H1 (cell line): ENCODE data around the gene PDE8A. TPM values are rescaled to one million over a fixed set of nuclear protein-coding genes. Genes with fewer than 3 reads are reported as not detected.

Experiments used
- BCL11A ChIP-seq, 2 experiments: IDR thresholded peaks; one replicate each; pipeline ENCODE4 v1.6.1; 2011; ENCODE audit warnings: low read depth in 2 of 2, low read length in 2 of 2, mild to moderate bottlenecking in 2 of 2
- BRCA1 ChIP-seq: IDR thresholded peaks from 2 replicates; pipeline ENCODE4 v1.6.1; 2012; ENCODE audit warnings: low read depth, low read length, improper control_type of control experiment
- CTBP2 ChIP-seq: IDR thresholded peaks from 2 replicates; pipeline ENCODE4 v1.7.0; 2011; ENCODE audit warnings: borderline replicate concordance, mild to moderate bottlenecking, moderate library complexity, mixed read lengths, low read length; ENCODE audit not compliant: insufficient read depth, insufficient read length
- KDM4A ChIP-seq: IDR thresholded peaks from one replicate; pipeline ENCODE4 v1.7.1; 2012; ENCODE audit warnings: low read depth, mild to moderate bottlenecking, moderate library complexity, low read length, inconsistent platforms; ENCODE audit not compliant: severe bottlenecking
- KDM5A ChIP-seq: fragments of 200-600 bp; IDR thresholded peaks from 2 replicates; pipeline ENCODE4 v1.7.1; 2012; ENCODE audit warnings: mild to moderate bottlenecking, low read length, inconsistent platforms, mixed read lengths
- PHF8 ChIP-seq: fragments of 200-600 bp; sonication (generic); conservative IDR thresholded peaks from 2 replicates; pipeline ENCODE4 v1.7.1; 2012; ENCODE audit warnings: low read depth, mild to moderate bottlenecking, inconsistent platforms, low read length, moderate library complexity
- POLR2A ChIP-seq, 2 experiments: IDR thresholded peaks; 1 replicate in 1 of 2; 2 replicates in 1 of 2; pipeline ENCODE4 v1.6.1; 2011; ENCODE audit warnings: low read depth in 2 of 2, low read length in 2 of 2, mild to moderate bottlenecking in 2 of 2; ENCODE audit errors: control extremely low read depth in 1 of 2
- RXRA ChIP-seq: IDR thresholded peaks from 2 replicates; pipeline ENCODE4 v1.6.1; 2011; ENCODE audit warnings: low read depth, mild to moderate bottlenecking, low read length, moderate library complexity; ENCODE audit not compliant: insufficient read depth
- TBP ChIP-seq: IDR thresholded peaks from 2 replicates; pipeline ENCODE4 v1.6.1; 2011; ENCODE audit warnings: low read depth, low read length, improper control_type of control experiment
- TCF12 ChIP-seq: IDR thresholded peaks from 2 replicates; pipeline ENCODE4 v1.6.1; 2011; ENCODE audit warnings: low read depth, mild to moderate bottlenecking, low read length
- ZNF274 ChIP-seq: IDR thresholded peaks from 2 replicates; pipeline ENCODE4 v1.7.0; 2012; ENCODE audit warnings: low read length, borderline replicate concordance; ENCODE audit errors: extremely low read depth
- polyA plus RNA-seq, 7 experiments: library from polyadenylated mRNA; depleted of rRNA in 3 of 7; stranded (reverse) in 5 of 7; unstranded in 2 of 7; fragments of >200 nt in 5 of 7; fragments of 200-250 nt in 2 of 7; gene quantifications; 1 replicate in 5 of 7; 2 replicates in 1 of 7; 4 replicates in 1 of 7; pipeline versions ENCODE4 v1.2.1 to v1.2.3, GENCODE V29; 2011 to 2013; ENCODE audit warnings: missing spikeins in 2 of 7, mixed read lengths in 2 of 7
- total RNA-seq: library from RNA; stranded (reverse); fragmentation: NEBNext Ultra II Directional; extraction: Animal tissue kit (Norgen Biotek cat#: 25700); gene quantifications from 2 replicates; pipeline ENCODE4 v1.2.1, GENCODE V29; 2021
- TF ChIP-seq, protein P1 (sequence below): fragments of 300-600 bp; sonication (generic); IDR thresholded peaks from 2 replicates; pipeline ENCODE4 v1.7.1; 2012; ENCODE audit warnings: low read length, moderate library complexity, mild to moderate bottlenecking, inconsistent platforms; ENCODE audit not compliant: insufficient replicate concordance

PDE8A gene
- total and polyA plus RNA-seq, 2 of the 8 experiments (the other 6 are each of a cell fraction or from before 2014, with no cell fraction given), result 6.9 to 7.8 TPM

DNA sequence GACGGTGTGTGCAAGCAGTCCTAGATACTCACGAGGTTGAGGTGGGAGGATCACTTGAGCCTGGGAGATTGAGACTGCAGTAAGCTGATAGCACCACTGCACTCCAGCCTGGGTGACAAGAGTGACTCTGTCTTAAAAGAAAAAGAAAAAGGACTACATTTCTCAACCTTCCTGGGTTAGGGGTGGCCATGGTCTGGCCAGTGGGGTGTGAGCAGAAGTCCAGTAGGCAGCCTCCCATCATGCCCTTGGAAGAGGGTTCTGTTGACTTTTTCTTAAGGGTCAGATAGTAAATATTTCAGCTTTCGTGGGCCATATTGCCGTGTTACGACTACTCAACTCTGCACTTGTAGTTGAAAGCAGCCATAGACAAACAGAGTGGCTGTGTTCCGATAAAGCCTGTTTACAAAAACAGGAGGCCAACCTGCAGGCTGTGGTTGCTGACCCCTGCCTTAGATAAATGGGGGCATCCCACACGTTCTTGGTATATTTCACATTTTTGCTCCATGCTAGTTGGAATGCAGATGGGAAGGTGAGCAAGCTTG, 31.0 kb upstream of the PDE8A start (continued):
- TF ChIP-seq, protein P1, sequence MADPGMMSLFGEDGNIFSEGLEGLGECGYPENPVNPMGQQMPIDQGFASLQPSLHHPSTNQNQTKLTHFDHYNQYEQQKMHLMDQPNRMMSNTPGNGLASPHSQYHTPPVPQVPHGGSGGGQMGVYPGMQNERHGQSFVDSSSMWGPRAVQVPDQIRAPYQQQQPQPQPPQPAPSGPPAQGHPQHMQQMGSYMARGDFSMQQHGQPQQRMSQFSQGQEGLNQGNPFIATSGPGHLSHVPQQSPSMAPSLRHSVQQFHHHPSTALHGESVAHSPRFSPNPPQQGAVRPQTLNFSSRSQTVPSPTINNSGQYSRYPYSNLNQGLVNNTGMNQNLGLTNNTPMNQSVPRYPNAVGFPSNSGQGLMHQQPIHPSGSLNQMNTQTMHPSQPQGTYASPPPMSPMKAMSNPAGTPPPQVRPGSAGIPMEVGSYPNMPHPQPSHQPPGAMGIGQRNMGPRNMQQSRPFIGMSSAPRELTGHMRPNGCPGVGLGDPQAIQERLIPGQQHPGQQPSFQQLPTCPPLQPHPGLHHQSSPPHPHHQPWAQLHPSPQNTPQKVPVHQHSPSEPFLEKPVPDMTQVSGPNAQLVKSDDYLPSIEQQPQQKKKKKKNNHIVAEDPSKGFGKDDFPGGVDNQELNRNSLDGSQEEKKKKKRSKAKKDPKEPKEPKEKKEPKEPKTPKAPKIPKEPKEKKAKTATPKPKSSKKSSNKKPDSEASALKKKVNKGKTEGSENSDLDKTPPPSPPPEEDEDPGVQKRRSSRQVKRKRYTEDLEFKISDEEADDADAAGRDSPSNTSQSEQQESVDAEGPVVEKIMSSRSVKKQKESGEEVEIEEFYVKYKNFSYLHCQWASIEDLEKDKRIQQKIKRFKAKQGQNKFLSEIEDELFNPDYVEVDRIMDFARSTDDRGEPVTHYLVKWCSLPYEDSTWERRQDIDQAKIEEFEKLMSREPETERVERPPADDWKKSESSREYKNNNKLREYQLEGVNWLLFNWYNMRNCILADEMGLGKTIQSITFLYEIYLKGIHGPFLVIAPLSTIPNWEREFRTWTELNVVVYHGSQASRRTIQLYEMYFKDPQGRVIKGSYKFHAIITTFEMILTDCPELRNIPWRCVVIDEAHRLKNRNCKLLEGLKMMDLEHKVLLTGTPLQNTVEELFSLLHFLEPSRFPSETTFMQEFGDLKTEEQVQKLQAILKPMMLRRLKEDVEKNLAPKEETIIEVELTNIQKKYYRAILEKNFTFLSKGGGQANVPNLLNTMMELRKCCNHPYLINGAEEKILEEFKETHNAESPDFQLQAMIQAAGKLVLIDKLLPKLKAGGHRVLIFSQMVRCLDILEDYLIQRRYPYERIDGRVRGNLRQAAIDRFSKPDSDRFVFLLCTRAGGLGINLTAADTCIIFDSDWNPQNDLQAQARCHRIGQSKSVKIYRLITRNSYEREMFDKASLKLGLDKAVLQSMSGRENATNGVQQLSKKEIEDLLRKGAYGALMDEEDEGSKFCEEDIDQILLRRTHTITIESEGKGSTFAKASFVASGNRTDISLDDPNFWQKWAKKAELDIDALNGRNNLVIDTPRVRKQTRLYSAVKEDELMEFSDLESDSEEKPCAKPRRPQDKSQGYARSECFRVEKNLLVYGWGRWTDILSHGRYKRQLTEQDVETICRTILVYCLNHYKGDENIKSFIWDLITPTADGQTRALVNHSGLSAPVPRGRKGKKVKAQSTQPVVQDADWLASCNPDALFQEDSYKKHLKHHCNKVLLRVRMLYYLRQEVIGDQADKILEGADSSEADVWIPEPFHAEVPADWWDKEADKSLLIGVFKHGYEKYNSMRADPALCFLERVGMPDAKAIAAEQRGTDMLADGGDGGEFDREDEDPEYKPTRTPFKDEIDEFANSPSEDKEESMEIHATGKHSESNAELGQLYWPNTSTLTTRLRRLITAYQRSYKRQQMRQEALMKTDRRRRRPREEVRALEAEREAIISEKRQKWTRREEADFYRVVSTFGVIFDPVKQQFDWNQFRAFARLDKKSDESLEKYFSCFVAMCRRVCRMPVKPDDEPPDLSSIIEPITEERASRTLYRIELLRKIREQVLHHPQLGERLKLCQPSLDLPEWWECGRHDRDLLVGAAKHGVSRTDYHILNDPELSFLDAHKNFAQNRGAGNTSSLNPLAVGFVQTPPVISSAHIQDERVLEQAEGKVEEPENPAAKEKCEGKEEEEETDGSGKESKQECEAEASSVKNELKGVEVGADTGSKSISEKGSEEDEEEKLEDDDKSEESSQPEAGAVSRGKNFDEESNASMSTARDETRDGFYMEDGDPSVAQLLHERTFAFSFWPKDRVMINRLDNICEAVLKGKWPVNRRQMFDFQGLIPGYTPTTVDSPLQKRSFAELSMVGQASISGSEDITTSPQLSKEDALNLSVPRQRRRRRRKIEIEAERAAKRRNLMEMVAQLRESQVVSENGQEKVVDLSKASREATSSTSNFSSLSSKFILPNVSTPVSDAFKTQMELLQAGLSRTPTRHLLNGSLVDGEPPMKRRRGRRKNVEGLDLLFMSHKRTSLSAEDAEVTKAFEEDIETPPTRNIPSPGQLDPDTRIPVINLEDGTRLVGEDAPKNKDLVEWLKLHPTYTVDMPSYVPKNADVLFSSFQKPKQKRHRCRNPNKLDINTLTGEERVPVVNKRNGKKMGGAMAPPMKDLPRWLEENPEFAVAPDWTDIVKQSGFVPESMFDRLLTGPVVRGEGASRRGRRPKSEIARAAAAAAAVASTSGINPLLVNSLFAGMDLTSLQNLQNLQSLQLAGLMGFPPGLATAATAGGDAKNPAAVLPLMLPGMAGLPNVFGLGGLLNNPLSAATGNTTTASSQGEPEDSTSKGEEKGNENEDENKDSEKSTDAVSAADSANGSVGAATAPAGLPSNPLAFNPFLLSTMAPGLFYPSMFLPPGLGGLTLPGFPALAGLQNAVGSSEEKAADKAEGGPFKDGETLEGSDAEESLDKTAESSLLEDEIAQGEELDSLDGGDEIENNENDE, result no peak
- TF ChIP-seq TBP (no peak), BCL11A (IDR thresholded peaks at IDR 0.05; ENCODE audit: low read depth in 2 of 2, low read length in 2 of 2) (no peak), POLR2A (IDR thresholded peaks at IDR 0.05; ENCODE audit: control extremely low read depth in 1 of 2, low read depth in 2 of 2, low read length in 2 of 2) (no peak), BRCA1 (no peak), RXRA (no peak), ZNF274 (no peak), TCF12 (no peak), CTBP2 (no peak), PHF8 (no peak), KDM4A (no peak), KDM5A (no peak)
